ENCODE data around the gene BIN2. TPM values are rescaled to one million over a fixed set of nuclear protein-coding genes. Genes with fewer than 3 reads are reported as not detected.
A peak's percentile ranks its signal among the peaks of the same experiment; 100 is the strongest.

The BIN2 gene
- total and polyA plus RNA-seq, 2 of the 13 experiments (the other 11 are each of a cell fraction or from before 2014, with no cell fraction given), result not detected

- TF ChIP-seq CSRNP1 (CRISPR knock-in tag; IDR thresholded peaks at IDR 0.05) (no peak), ZKSCAN1 (IDR thresholded peaks at IDR 0.05; ENCODE audit: low read length) (no peak), TBX2 (CRISPR knock-in tag; IDR thresholded peaks at IDR 0.05; ENCODE audit: borderline replicate concordance) (0 out of 2 replicates have a peak, but pooled peaks have one; percentile 20), CREB3 (CRISPR knock-in tag; IDR thresholded peaks at IDR 0.05) (no peak), ZNF556 (CRISPR knock-in tag; IDR thresholded peaks at IDR 0.05; ENCODE audit: borderline replicate concordance) (no peak), XRCC5 (optimal IDR thresholded peaks at IDR 0.05; ENCODE audit: low read length) (peak; percentile 54), MBD4 (IDR thresholded peaks at IDR 0.05; ENCODE audit: borderline replicate concordance, low read length) (no peak), ZGPAT (CRISPR knock-in tag; IDR thresholded peaks at IDR 0.05) (no peak), ZKSCAN8 (CRISPR knock-in tag; IDR thresholded peaks at IDR 0.05; ENCODE audit: borderline replicate concordance) (no peak), PRDM10 (CRISPR knock-in tag; IDR thresholded peaks at IDR 0.05; ENCODE audit: low read depth) (peak; percentile 88), ZNF326 (CRISPR knock-in tag; IDR thresholded peaks at IDR 0.05; ENCODE audit: borderline replicate concordance) (no peak), TARDBP (CRISPR knock-in tag; IDR thresholded peaks at IDR 0.05) (no peak), MTA3 (CRISPR knock-in tag; IDR thresholded peaks at IDR 0.05) (no peak), POLR2G (IDR thresholded peaks at IDR 0.05; ENCODE audit: low read depth, low read length) (0 out of 2 replicates have a peak, but pooled peaks have one; percentile 4), ZNF792 (CRISPR knock-in tag; IDR thresholded peaks at IDR 0.05) (no peak), ZFP82 (CRISPR knock-in tag; IDR thresholded peaks at IDR 0.05; ENCODE audit: borderline replicate concordance) (no peak), SRY (CRISPR knock-in tag; IDR thresholded peaks at IDR 0.05) (peak; percentile 15; the same call in 1 of the 2 replicates), SMC3 (IDR thresholded peaks at IDR 0.05; ENCODE audit: low read length) (peak; percentile 62), HDAC2 (CRISPR knock-in tag; IDR thresholded peaks at IDR 0.05) (0 out of 2 replicates have a peak, but pooled peaks have one; percentile 44), ATF7-NPFF (CRISPR knock-in tag; IDR thresholded peaks at IDR 0.05; ENCODE audit: low read depth) (no peak)
Measured at GRCh38 chr12:51269174-51270066, 54.6 kb downstream of the BIN2 start (continued).

Data from HepG2 (cell line).